ENCODE results near the gene MED27. TPM values are rescaled to one million over a fixed set of nuclear protein-coding genes. Genes with fewer than 3 reads are reported as not detected.

The MED27 gene
- total and polyA plus RNA-seq, 2 of the 8 experiments (the other 6 are each of a cell fraction or from before 2014, with no cell fraction given) = 29.9 to 56.5 TPM

GRCh38 chr9:132074736-132075135, 4.9 kb downstream of the MED27 start:
- Histone ChIP-seq H4K8ac (ENCODE audit: extremely low read depth, insufficient read depth, low read length) (no peak overlapping the region), H3K4me2 (ENCODE audit: insufficient read depth in 1 of 2, low read depth in 2 of 2, low read length in 2 of 2) (no peak overlapping the region), H3K79me2 (ENCODE audit: control insufficient read depth in 1 of 2, insufficient read depth in 2 of 2, low read length in 2 of 2) (peaks cover 8 to 58% of the 10 kb centered on the region in 2 experiments), H3K4me1 (replicated peaks in 1 of 4; ENCODE audit: control insufficient read depth in 3 of 4, insufficient read depth in 4 of 4, low read length in 3 of 4) (peaks cover 0 to 3% (median 0%) of the 10 kb centered on the region in 4 experiments; a peak in 2 of 7 replicates), H3K27me3 (replicated peaks in 1 of 4; ENCODE audit: control insufficient read depth in 3 of 4, extremely low read depth in 1 of 4, insufficient read depth in 3 of 4, low read length in 3 of 4) (no peaks in the 10 kb centered on the region), H2BK15ac (ENCODE audit: low read length) (no peak overlapping the region), H3K18ac (ENCODE audit: extremely low read depth, low read length) (no peak overlapping the region), H2AFZ (ENCODE audit: low read length) (no peak overlapping the region), H3K9me3 (ENCODE audit: insufficient read depth in 2 of 2, low read depth in 1 of 2, low read length in 1 of 2) (no peaks in the 10 kb centered on the region), H3K4ac (replicated peaks; ENCODE audit: insufficient read length, low read depth, low read length) (no peak overlapping the region), H3K23me2 (ENCODE audit: low read depth, low read length) (peaks cover 6% of the 10 kb centered on the region; the same call in 1 of the 2 replicates), H4K91ac (replicated peaks; ENCODE audit: insufficient read length, low read length) (no peak overlapping the region), H3K23ac (ENCODE audit: insufficient read length) (no peak overlapping the region), H3K9ac (replicated peaks in 1 of 4; ENCODE audit: extremely low read depth in 1 of 4, low read depth in 3 of 4, low read length in 3 of 4) (no peak overlapping the region), H2BK5ac (ENCODE audit: low read depth, low read length) (no peak overlapping the region), H3K27ac (ENCODE audit: low read depth, low read length) (no peak overlapping the region), H3K56ac (replicated peaks; ENCODE audit: insufficient read length, low read depth, low read length) (no peak overlapping the region), H3K36me3 (ENCODE audit: control insufficient read depth in 2 of 4, insufficient read depth in 4 of 4, low read length in 3 of 4) (peaks cover 0 to 24% (median 8%) of the 10 kb centered on the region in 4 experiments; a peak in 7 of 8 replicates), H4K5ac (ENCODE audit: insufficient read length, low read depth, low read length) (no peak overlapping the region), H4K20me1 (replicated peaks in 1 of 2; ENCODE audit: control insufficient read depth in 1 of 2, insufficient read depth in 2 of 2, low read length in 2 of 2) (peaks cover 8 to 15% of the 10 kb centered on the region in 2 experiments), H2BK12ac (ENCODE audit: low read depth, low read length) (no peak overlapping the region), H3K4me3 (ENCODE audit: extremely low read depth in 1 of 4, insufficient read depth in 2 of 4, low read depth in 3 of 4, low read length in 4 of 4) (no peak overlapping the region), H2BK120ac (replicated peaks; ENCODE audit: low read depth, low read length) (no peak overlapping the region), H2BK20ac (ENCODE audit: low read length) (no peak overlapping the region), H2AK5ac (ENCODE audit: low read depth, low read length) (no peak overlapping the region), H3K14ac (ENCODE audit: insufficient read length) (no peak overlapping the region), H3K79me1 (ENCODE audit: low read depth, low read length) (peaks cover 23% of the 10 kb centered on the region)
- ChIA-PET CTCF (ENCODE audit: partially characterized antibody) (interaction anchor here (0.6 kb wide), 1 partner anchor 13 kb away, joined by 3 read pairs; no protein-coding TSS in a partner anchor), POLR2A (ENCODE audit: partially characterized antibody) (no interaction called here)
- no peak for DNase-seq (ENCODE audit: low read depth in 1 of 2, low spot score in 2 of 2)
- 91% methylated on average over 2 of the region's 2 CpGs; no CpG with 5 or more reads in 1 of the 2 experiments for WGBS, 2 experiments (ENCODE audit: extremely low coverage in 1 of 2, insufficient coverage in 1 of 2, insufficient read length in 1 of 2, insufficient replicate concordance in 2 of 2, low coverage in 1 of 2, low lambda C conversion rate in 2 of 2, missing lambda C conversion rate in 1 of 2)
- TF ChIP-seq SRF (IDR thresholded peaks at IDR 0.05; ENCODE audit: low read depth, low read length) (no peak), SAP30 (IDR thresholded peaks at IDR 0.05; ENCODE audit: insufficient read depth, insufficient replicate concordance, low read length) (no peak)
- FAIRE-seq = no peak
